HL-60 (cell line): ENCODE results near the gene EXOC4.

Source experiments
- DNase-seq, 2 experiments: peaks; one replicate each; pipeline ENCODE4 v3.0.0-alpha.2; 2010 to 2020; ENCODE audit warnings: low read depth in 1 of 2, low spot score in 1 of 2
- H3K27ac ChIP-seq: fragments of 250-450 bp; sonication (Bioruptor Pico); replicated peaks from 2 replicates; pipeline ENCODE4 v1.5.1; 2020; ENCODE audit warnings: mild to moderate bottlenecking, moderate library complexity
- H3K27me3 ChIP-seq: fragments of 250-450 bp; sonication (Bioruptor Pico); 2 replicates; pipeline ENCODE4 v1.5.1; 2021; ENCODE audit warnings: mild to moderate bottlenecking, moderate library complexity; ENCODE audit not compliant: insufficient read depth, poor library complexity, severe bottlenecking
- H3K4me3 ChIP-seq: replicated peaks from 2 replicates; pipeline ENCODE4 v1.5.1; 2011; ENCODE audit warnings: mild to moderate bottlenecking, control low read depth, low read length; ENCODE audit not compliant: insufficient read depth
- GABPA ChIP-seq: IDR thresholded peaks from 2 replicates; pipeline ENCODE4 v1.6.1; 2012; ENCODE audit warnings: low read depth
- POLR2AphosphoS5 ChIP-seq: IDR thresholded peaks from 2 replicates; pipeline ENCODE4 v1.6.1; 2012; ENCODE audit warnings: low read depth
- SPI1 ChIP-seq: IDR thresholded peaks from 2 replicates; pipeline ENCODE4 v1.6.1; 2012; ENCODE audit warnings: low read depth, mild to moderate bottlenecking, borderline replicate concordance
- TF ChIP-seq, protein P1 (sequence below): IDR thresholded peaks from one replicate; pipeline ENCODE4 v1.5.1; 2011; ENCODE audit warnings: low read length, control low read depth, inconsistent platforms; ENCODE audit not compliant: insufficient read depth
- TF ChIP-seq, protein P2 (sequence below): IDR thresholded peaks from 2 replicates; pipeline ENCODE4 v1.6.1; 2012; ENCODE audit warnings: low read depth; ENCODE audit not compliant: insufficient replicate concordance

The EXOC4 gene

GRCh38 chr7:133547981-133548380 lies 295.1 kb downstream of the EXOC4 start:
- no peaks in the 10 kb centered on the region for H3K27me3 ChIP-seq
- TF ChIP-seq POLR2AphosphoS5 (no peak), GABPA (no peak), SPI1 (no peak)
- TF ChIP-seq, protein P1, sequence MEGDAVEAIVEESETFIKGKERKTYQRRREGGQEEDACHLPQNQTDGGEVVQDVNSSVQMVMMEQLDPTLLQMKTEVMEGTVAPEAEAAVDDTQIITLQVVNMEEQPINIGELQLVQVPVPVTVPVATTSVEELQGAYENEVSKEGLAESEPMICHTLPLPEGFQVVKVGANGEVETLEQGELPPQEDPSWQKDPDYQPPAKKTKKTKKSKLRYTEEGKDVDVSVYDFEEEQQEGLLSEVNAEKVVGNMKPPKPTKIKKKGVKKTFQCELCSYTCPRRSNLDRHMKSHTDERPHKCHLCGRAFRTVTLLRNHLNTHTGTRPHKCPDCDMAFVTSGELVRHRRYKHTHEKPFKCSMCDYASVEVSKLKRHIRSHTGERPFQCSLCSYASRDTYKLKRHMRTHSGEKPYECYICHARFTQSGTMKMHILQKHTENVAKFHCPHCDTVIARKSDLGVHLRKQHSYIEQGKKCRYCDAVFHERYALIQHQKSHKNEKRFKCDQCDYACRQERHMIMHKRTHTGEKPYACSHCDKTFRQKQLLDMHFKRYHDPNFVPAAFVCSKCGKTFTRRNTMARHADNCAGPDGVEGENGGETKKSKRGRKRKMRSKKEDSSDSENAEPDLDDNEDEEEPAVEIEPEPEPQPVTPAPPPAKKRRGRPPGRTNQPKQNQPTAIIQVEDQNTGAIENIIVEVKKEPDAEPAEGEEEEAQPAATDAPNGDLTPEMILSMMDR: no peak
- TF ChIP-seq, protein P2, sequence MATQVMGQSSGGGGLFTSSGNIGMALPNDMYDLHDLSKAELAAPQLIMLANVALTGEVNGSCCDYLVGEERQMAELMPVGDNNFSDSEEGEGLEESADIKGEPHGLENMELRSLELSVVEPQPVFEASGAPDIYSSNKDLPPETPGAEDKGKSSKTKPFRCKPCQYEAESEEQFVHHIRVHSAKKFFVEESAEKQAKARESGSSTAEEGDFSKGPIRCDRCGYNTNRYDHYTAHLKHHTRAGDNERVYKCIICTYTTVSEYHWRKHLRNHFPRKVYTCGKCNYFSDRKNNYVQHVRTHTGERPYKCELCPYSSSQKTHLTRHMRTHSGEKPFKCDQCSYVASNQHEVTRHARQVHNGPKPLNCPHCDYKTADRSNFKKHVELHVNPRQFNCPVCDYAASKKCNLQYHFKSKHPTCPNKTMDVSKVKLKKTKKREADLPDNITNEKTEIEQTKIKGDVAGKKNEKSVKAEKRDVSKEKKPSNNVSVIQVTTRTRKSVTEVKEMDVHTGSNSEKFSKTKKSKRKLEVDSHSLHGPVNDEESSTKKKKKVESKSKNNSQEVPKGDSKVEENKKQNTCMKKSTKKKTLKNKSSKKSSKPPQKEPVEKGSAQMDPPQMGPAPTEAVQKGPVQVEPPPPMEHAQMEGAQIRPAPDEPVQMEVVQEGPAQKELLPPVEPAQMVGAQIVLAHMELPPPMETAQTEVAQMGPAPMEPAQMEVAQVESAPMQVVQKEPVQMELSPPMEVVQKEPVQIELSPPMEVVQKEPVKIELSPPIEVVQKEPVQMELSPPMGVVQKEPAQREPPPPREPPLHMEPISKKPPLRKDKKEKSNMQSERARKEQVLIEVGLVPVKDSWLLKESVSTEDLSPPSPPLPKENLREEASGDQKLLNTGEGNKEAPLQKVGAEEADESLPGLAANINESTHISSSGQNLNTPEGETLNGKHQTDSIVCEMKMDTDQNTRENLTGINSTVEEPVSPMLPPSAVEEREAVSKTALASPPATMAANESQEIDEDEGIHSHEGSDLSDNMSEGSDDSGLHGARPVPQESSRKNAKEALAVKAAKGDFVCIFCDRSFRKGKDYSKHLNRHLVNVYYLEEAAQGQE: no peak
- DNase-seq: no peak
- no peak overlapping the region for H3K27ac ChIP-seq
- no peak overlapping the region for H3K4me3 ChIP-seq

- Histone ChIP-seq H3K27ac (no peak overlapping the region), H3K27me3 (no peaks in the 10 kb centered on the region), H3K4me3 (no peak overlapping the region)
- no peak for DNase-seq
- TF ChIP-seq, protein P2: no peak
- TF ChIP-seq POLR2AphosphoS5 (no peak), GABPA (no peak), SPI1 (no peak)
- TF ChIP-seq, protein P1: no peak
Observed at GRCh38 chr7:133549633-133550032, 296.8 kb downstream of the EXOC4 start.

DNA sequence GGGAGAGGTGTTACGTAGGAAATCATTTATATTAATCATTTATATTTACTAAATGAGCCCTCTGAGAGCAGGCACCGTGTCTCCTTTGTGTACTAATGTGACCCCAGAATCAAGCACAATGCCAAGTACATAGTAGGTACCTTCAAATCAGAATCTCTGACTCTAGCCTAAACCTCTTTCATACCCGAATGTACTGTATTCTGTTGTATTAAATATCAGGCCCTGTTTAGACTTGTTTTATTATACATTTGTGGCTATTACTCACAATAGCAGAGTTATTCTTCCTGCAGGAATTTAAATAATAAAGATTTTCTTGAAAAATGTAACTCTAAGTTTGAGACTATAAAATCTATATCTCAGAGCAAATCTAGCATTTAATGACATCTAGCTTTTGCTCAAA lies 297.3 kb downstream of the EXOC4 start:
- H3K27me3 ChIP-seq: no peaks in the 10 kb centered on the region
- no peak overlapping the region for H3K27ac ChIP-seq
- no peak overlapping the region for H3K4me3 ChIP-seq
- no peak for TF ChIP-seq SPI1
- TF ChIP-seq, protein P1: no peak
- TF ChIP-seq, protein P2: no peak
- no peak for TF ChIP-seq GABPA
- TF ChIP-seq POLR2AphosphoS5: no peak
- no peak for DNase-seq
